Spinal cord (tissue), 10 donors: ENCODE results near the gene FRG1. TPM values are rescaled to one million over a fixed set of nuclear protein-coding genes. Genes with fewer than 3 reads are reported as not detected.
"Not testable (repeated sequence)": the region's sequence is repeated elsewhere in the genome, so short reads cannot be mapped to it uniquely, and the experiment has no call there.

Source experiments
- DNase-seq, 6 donors: peaks; one replicate each; pipeline versions ENCODE4 v3.0.0 to v3.0.0-alpha.2; 2013 to 2015; ENCODE audit warnings: low spot score in 6 of 6, low read depth in 4 of 6
- H3K27ac ChIP-seq: one replicate; pipeline ENCODE4 v1.5.1; 2013; ENCODE audit warnings: low read depth, low read length, control low read depth
- H3K27me3 ChIP-seq: one replicate; pipeline ENCODE4 v1.6.1; 2013; ENCODE audit warnings: low read length; ENCODE audit not compliant: control insufficient read depth, insufficient read depth
- H3K36me3 ChIP-seq: one replicate; pipeline ENCODE4 v1.6.1; 2013; ENCODE audit warnings: low read length; ENCODE audit not compliant: control insufficient read depth, insufficient read depth
- H3K4me1 ChIP-seq: one replicate; pipeline ENCODE4 v1.6.1; 2013; ENCODE audit warnings: low read length; ENCODE audit not compliant: control insufficient read depth, insufficient read depth
- H3K4me3 ChIP-seq: one replicate; pipeline ENCODE4 v1.5.1; 2013; ENCODE audit warnings: low read depth, low read length, control low read depth
- H3K9me3 ChIP-seq: one replicate; pipeline ENCODE4 v1.6.1; 2013; ENCODE audit warnings: low read length; ENCODE audit not compliant: control insufficient read depth, insufficient read depth
- WGBS: methylation state at CpG from one replicate; pipeline ENCODE4 v1.1.5; 2013; ENCODE audit warnings: missing lambda C conversion rate; ENCODE audit not compliant: insufficient coverage; 5-methylcytosine and 5-hydroxymethylcytosine counted together
- polyA plus RNA-seq, 2 donors: library from polyadenylated mRNA; unstranded; fragments of 120-200 nt; gene quantifications; one replicate each; pipeline ENCODE4 v1.2.1, GENCODE V29; 2013; ENCODE audit not compliant: insufficient read length in 2 of 2
- small RNA-seq: library from RNA; depleted of rRNA; stranded (forward); fragments of <200 nt; gene quantifications from one replicate; pipeline ENCODE3, GENCODE V24; 2014; ENCODE audit warnings: low replicate concordance
- total RNA-seq, 2 donors: library from RNA; depleted of rRNA in 1 of 2; stranded (reverse); fragments of 120-200 nt in 1 of 2; fragments of >200 nt in 1 of 2; gene quantifications; one replicate each; pipeline versions ENCODE4 v1.2.3 to v1.2.4, GENCODE V29; 2013 to 2014
- donor health status: healthy.

FRG1 gene
- total and polyA plus RNA-seq, 4 donors = 22.7 to 45.4 (median 42.0) TPM

- H3K27ac ChIP-seq = no peak overlapping the region
- 87% methylated on average over 7 of the region's 8 CpGs for WGBS
- no peak overlapping the region for H3K4me3 ChIP-seq
- no peak for DNase-seq
- H3K36me3 ChIP-seq = no peaks in the 10 kb centered on the region
- no peaks in the 10 kb centered on the region for H3K27me3 ChIP-seq
- H3K4me1 ChIP-seq = no peaks in the 10 kb centered on the region
- H3K9me3 ChIP-seq = no peaks in the 10 kb centered on the region
Measured at GRCh38 chr4:189981970-189982369, 41.3 kb downstream of the FRG1 start.

GRCh38 chr4:189983916-189984526, 43.3 kb downstream of the FRG1 start:
- H3K4me1 ChIP-seq, H3K9me3 ChIP-seq, H3K4me3 ChIP-seq, H3K27ac ChIP-seq, DNase-seq, H3K27me3 ChIP-seq, H3K36me3 ChIP-seq: not testable (repeated sequence)
- 87% methylated on average over 14 of the region's 41 CpGs for WGBS

DNA sequence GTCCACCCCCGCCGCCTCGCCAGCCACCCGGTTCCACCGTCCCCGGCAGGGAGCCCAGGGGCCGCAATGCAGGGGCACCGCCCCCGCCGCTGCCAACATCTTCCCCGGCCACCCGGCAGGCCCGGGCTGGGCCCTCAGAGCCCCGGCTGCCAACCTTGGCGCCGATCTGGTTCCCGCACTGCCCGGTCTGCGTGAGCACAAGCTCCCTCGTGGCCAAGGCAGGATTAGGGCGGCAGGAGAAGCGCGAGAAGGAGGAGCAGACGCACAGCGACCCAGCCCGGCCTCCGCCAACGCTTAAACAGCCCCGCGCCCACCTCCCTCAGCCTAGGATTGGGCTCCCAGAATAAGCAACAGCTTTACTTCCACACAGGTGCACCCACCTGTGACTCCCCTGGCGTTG, 44.0 kb downstream of the FRG1 start:
- not testable (repeated sequence) for H3K27me3 ChIP-seq, H3K4me3 ChIP-seq, H3K4me1 ChIP-seq, H3K9me3 ChIP-seq, H3K27ac ChIP-seq, H3K36me3 ChIP-seq, DNase-seq
- 51% methylated on average over 19 of the region's 31 CpGs for WGBS

DNA sequence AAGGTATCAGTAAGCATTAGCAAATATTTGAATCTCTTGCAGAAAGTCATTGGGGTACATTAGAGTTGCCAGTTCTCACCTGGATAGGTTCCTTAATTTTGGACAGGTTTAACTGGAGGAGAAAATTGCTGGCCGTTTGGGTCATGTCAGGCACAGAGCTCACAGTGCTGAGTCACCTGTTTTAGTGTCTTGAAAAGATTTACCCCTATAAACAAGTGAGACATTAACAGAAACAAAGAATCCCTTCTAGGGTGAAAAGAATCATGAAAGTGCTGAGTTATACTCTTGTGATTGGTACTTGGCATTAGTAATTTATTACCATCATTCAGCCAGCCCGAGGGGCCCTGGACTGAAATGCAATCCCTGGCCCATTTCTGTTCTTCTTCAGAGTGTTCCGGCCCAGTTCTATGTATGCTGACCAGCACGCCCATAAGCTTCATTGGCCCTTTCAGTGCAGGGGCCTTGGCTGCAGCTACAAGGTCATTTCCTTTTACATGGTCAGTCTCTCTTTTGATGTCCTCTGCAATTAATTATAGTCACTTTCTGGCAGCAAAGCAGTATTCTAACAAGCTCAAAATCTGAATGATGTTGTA, 45.1 kb downstream of the FRG1 start:
- WGBS = no CpG with 5 or more reads among the region's 4 CpGs
- not testable (repeated sequence) for H3K27ac ChIP-seq, DNase-seq, H3K4me3 ChIP-seq, H3K27me3 ChIP-seq, H3K4me1 ChIP-seq, H3K9me3 ChIP-seq, H3K36me3 ChIP-seq

DNA sequence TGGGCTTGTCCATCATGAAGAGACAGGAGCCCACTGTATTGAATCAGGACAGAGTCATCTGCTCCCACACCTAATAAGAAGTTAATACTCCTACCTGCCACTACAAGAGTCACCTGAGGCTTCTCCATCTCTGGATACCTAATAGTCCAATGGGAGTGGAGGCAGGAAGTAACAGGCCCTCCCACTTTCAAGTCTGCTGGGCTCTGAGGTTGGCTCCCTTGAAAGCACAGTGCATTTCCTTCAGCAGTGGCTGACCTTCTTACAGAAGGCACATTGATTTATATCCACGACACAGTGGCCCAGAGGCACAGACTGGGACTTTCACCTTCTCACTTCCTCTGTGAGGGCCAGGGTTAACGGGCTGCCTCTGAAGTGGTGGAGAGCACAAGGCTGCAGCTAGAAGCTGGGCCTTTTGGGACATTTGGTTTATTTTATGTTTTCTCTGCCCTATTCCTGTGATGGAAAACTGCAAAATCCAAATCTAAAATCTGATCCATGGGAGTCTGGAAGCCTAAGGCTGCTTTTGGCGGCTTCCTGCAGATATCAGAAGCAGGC, 48.3 kb downstream of the FRG1 start:
- Histone ChIP-seq H3K36me3 (no peaks in the 10 kb centered on the region), H3K27ac (no peak overlapping the region), H3K9me3 (no peaks in the 10 kb centered on the region), H3K4me3 (no peak overlapping the region), H3K4me1 (no peaks in the 10 kb centered on the region), H3K27me3 (no peaks in the 10 kb centered on the region)
- peak in 1 of 6 donors; percentile 1 for DNase-seq
- no CpG with 5 or more reads among the region's 3 CpGs for WGBS

GRCh38 chr4:189989941-189990340, 49.3 kb downstream of the FRG1 start:
- H3K27me3 ChIP-seq, H3K4me3 ChIP-seq, H3K9me3 ChIP-seq, H3K4me1 ChIP-seq, H3K36me3 ChIP-seq, H3K27ac ChIP-seq, DNase-seq: not testable (repeated sequence)
- no CpG with 5 or more reads among the region's 3 CpGs for WGBS

Small RNA genes within 50 kb of the gene (small RNA-seq; reads per million reads assigned to genes)
- gene MLLT10P2 = not detected

Other genes starting within 250 kb of the FRG1 start
- not detected for gene FRG2, start 86.4 kb downstream of the FRG1 start, total RNA-seq
- gene FRG2, start 86.4 kb downstream of the FRG1 start, polyA plus RNA-seq = not detected
- gene DBET, start 123.6 kb downstream of the FRG1 start, total RNA-seq = not detected
- gene DBET, start 123.6 kb downstream of the FRG1 start, polyA plus RNA-seq = not detected
- not detected for gene DUX4, start 232.9 kb downstream of the FRG1 start, total RNA-seq
- under 1 TPM in 1 of 2 donors, not detected in 1; 0.68 TPM for gene DUX4, start 232.9 kb downstream of the FRG1 start, polyA plus RNA-seq